CD4-positive, alpha-beta T cell (primary cell): ENCODE results near the gene CARD16. TPM values are rescaled to one million over a fixed set of nuclear protein-coding genes. Genes with fewer than 3 reads are reported as not detected.

ENCODE experiments used
- ATAC-seq: fragments of 200-7000 bp; cut with Tn5 transposase; one replicate; pipeline ENCODE4 v1.10.0; 2022; ENCODE audit warnings: mild to moderate bottlenecking; ENCODE audit not compliant: poor library complexity
- CTCF ChIA-PET: fragments of 350-600 bp; sonication (Branson Sonifier 250); formaldehyde crosslinking; loops from one replicate; lab custom pipeline; 2021; ENCODE audit warnings: antibody characterized with exemption, inconsistent platforms; lab: Charles Lee
- POLR2A ChIA-PET: fragments of 350-600 bp; sonication (Branson Sonifier 250); formaldehyde crosslinking; loops from one replicate; lab custom pipeline; 2021; ENCODE audit warnings: antibody characterized with exemption, inconsistent platforms; lab: Charles Lee
- DNase-seq, 14 experiments: peaks; one replicate each; pipeline ENCODE4 v3.0.0-alpha.2; 2013 to 2020; ENCODE audit warnings: mixed read lengths in 2 of 14
- H3K27ac ChIP-seq, 2 donors: one replicate each; pipeline versions ENCODE4 v1.5.1 to v1.7.0; 2013; ENCODE audit warnings: low read length in 2 of 2, low read depth in 1 of 2, mild to moderate bottlenecking in 1 of 2
- H3K27me3 ChIP-seq, 2 experiments: 1 replicate in 1 of 2; 2 replicates in 1 of 2; pipeline versions ENCODE4 v1.6.1 to v1.7.0; 2013; ENCODE audit warnings: low read length in 2 of 2, control low read depth in 1 of 2, mild to moderate bottlenecking in 1 of 2, moderate library complexity in 1 of 2; ENCODE audit not compliant: insufficient read depth in 2 of 2, control insufficient read depth in 1 of 2
- H3K36me3 ChIP-seq: one replicate; pipeline ENCODE4 v1.6.1; 2013; ENCODE audit warnings: low read length, control low read depth; ENCODE audit not compliant: insufficient read depth
- H3K4me1 ChIP-seq: one replicate; pipeline ENCODE4 v1.6.1; 2013; ENCODE audit warnings: low read length, control low read depth; ENCODE audit not compliant: insufficient read depth
- H3K4me3 ChIP-seq: one replicate; pipeline ENCODE4 v1.5.1; 2013; ENCODE audit warnings: mild to moderate bottlenecking, low read length, moderate library complexity
- H3K9me3 ChIP-seq, 2 experiments: 1 replicate in 1 of 2; 2 replicates in 1 of 2; pipeline versions ENCODE4 v1.6.1 to v1.7.0; 2013; ENCODE audit warnings: low read length in 2 of 2, mild to moderate bottlenecking in 2 of 2, control low read depth in 1 of 2, moderate library complexity in 1 of 2; ENCODE audit not compliant: control insufficient read depth in 1 of 2, insufficient read depth in 1 of 2
- H3K27ac Mint-ChIP-seq: one replicate; pipeline ENCODE4 v1.8.0; 2020; ENCODE audit warnings: mixed read lengths
- H3K27me3 Mint-ChIP-seq: one replicate; pipeline ENCODE4 v1.8.0; 2021; ENCODE audit warnings: mixed read lengths
- H3K36me3 Mint-ChIP-seq: one replicate; pipeline ENCODE4 v1.8.0; 2021; ENCODE audit warnings: low read depth, mixed read lengths
- H3K4me1 Mint-ChIP-seq: one replicate; pipeline ENCODE4 v1.8.0; 2021; ENCODE audit warnings: low read depth, mixed read lengths
- H3K4me3 Mint-ChIP-seq: one replicate; pipeline ENCODE4 v1.8.0; 2020; ENCODE audit warnings: mild to moderate bottlenecking, mixed read lengths
- H3K9me3 Mint-ChIP-seq: one replicate; pipeline ENCODE4 v1.8.0; 2020; ENCODE audit warnings: mixed read lengths
- CTCF ChIP-seq: fragments of 200-600 bp; IDR thresholded peaks from one replicate; pipeline ENCODE4 v1.8.0; 2022; ENCODE audit warnings: antibody characterized with exemption, mild to moderate bottlenecking
- intact Hi-C, 2 experiments: fragments of 100-400 bp; cut with DNase I in 1 of 2; cut with micrococcal nuclease in 1 of 2; formaldehyde crosslinking; loops; one replicate each; pipeline versions ENCODE4 v1.15.1 to v1.9.0; 2023 to 2025; cut with DNase I, micrococcal nuclease
- total RNA-seq, 174 experiments: library from RNA in 2 of 174; stranded (reverse) in 2 of 174; gene quantifications; one replicate each; pipeline ENCODE4 v1.2.3 and lab custom pipeline; 2021 to 2026

The CARD16 gene
- total RNA-seq, 2 experiments from 2014 or later = 22.4 to 23.6 TPM

DNA sequence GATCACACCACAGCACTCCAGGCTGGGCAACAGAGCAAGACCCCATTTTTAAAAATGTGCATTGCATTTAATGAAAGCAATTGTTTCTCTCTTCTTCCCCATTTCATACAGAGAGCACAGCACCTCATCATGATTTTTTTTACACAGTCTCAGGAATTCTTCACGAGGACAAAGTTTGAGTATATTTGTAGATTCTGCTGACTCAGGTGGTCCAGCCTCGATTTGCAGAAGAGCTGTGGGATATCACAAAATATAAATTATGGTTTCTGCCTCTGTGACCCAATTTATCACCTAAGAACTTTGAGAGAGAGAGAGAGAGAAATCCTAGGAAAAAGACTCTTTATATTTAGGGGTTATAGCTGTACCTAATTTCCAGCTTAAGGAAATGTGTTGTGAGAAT lies 42.0 kb downstream of the CARD16 start:
- ChIA-PET CTCF (no interaction called here), POLR2A (no interaction called here)
- no peaks in the 10 kb centered on the region for H3K9me3 ChIP-seq
- no peak for ATAC-seq
- Mint-ChIP-seq H3K27me3 (no peaks in the 10 kb centered on the region), H3K4me1 (peaks cover 6% of the 10 kb centered on the region), H3K4me3 (no peak overlapping the region), H3K36me3 (no peaks in the 10 kb centered on the region), H3K27ac (no peak overlapping the region), H3K9me3 (no peaks in the 10 kb centered on the region)
- H3K4me3 ChIP-seq = no peak overlapping the region
- TF ChIP-seq CTCF = no peak
- no peaks in the 10 kb centered on the region for H3K27me3 ChIP-seq
- H3K36me3 ChIP-seq = no peaks in the 10 kb centered on the region
- no peak for DNase-seq
- no peak overlapping the region for H3K27ac ChIP-seq
- H3K4me1 ChIP-seq = no peaks in the 10 kb centered on the region
- intact Hi-C loops = no loop called here

GRCh38 chr11:105000797-105001196 lies 44.3 kb downstream of the CARD16 start:
- no peaks in the 10 kb centered on the region for H3K9me3 Mint-ChIP-seq
- H3K4me1 ChIP-seq = no peaks in the 10 kb centered on the region
- no peaks in the 10 kb centered on the region for H3K36me3 ChIP-seq
- no peak overlapping the region for H3K27ac Mint-ChIP-seq
- peak; percentile 72 for TF ChIP-seq CTCF
- DNase-seq (peak; percentile 17 to 73 (median 40)), ATAC-seq (peak; percentile 82)
- H3K27ac ChIP-seq = no peak overlapping the region
- H3K4me1 Mint-ChIP-seq = peaks cover 6% of the 10 kb centered on the region
- intact Hi-C loops = loop anchor here in 1 of 2 experiments (2.0 kb wide), 1 partner anchor 392 kb away; no protein-coding TSS in a partner anchor
- CTCF ChIA-PET = interaction anchor here (1.2 kb wide), 1 partner anchor 124 kb away, joined by 3 read pairs; no protein-coding TSS in a partner anchor
- H3K9me3 ChIP-seq = no peaks in the 10 kb centered on the region
- H3K4me3 ChIP-seq = no peak overlapping the region
- no peaks in the 10 kb centered on the region for H3K36me3 Mint-ChIP-seq
- no peaks in the 10 kb centered on the region for H3K27me3 ChIP-seq
- H3K4me3 Mint-ChIP-seq = no peak overlapping the region
- no peaks in the 10 kb centered on the region for H3K27me3 Mint-ChIP-seq
- POLR2A ChIA-PET = no interaction called here

- Mint-ChIP-seq H3K27ac (no peak overlapping the region), H3K4me3 (no peak overlapping the region), H3K36me3 (no peaks in the 10 kb centered on the region), H3K9me3 (no peaks in the 10 kb centered on the region), H3K4me1 (peaks cover 6% of the 10 kb centered on the region), H3K27me3 (no peaks in the 10 kb centered on the region)
- no peak for TF ChIP-seq CTCF
- intact Hi-C loops = loop anchor here in 1 of 2 experiments (2.0 kb wide), 1 partner anchor 391 kb away; no protein-coding TSS in a partner anchor
- DNase-seq = peak in 3 of 14 experiments; percentile 4 to 32 (median 21)
- H3K27me3 ChIP-seq = no peaks in the 10 kb centered on the region
- H3K27ac ChIP-seq = no peak overlapping the region
- no peak overlapping the region for H3K4me3 ChIP-seq
- ATAC-seq = peak; percentile 46
- no peaks in the 10 kb centered on the region for H3K36me3 ChIP-seq
- no peaks in the 10 kb centered on the region for H3K4me1 ChIP-seq
- no peaks in the 10 kb centered on the region for H3K9me3 ChIP-seq
- ChIA-PET POLR2A (no interaction called here), CTCF (interaction anchor here (1.2 kb wide), 1 partner anchor 125 kb away, joined by 3 read pairs; no protein-coding TSS in a partner anchor)
Measured at GRCh38 chr11:105000167-105000566, 45.0 kb downstream of the CARD16 start.
